Suprapubic skin (tissue), 3 donors: ENCODE results near the gene SLC29A2.

Experiments used
- EP300 ChIP-seq: sonication (generic); formaldehyde crosslinking; IDR thresholded peaks from one replicate; pipeline ENCODE4 v1.6.1; 2017; ENCODE audit warnings: antibody characterized with exemption
- POLR2A ChIP-seq, 2 donors: fragments of 450-650 bp; IDR thresholded peaks; one replicate each; pipeline ENCODE4 v1.6.1; 2017; ENCODE audit warnings: antibody characterized with exemption in 2 of 2, mild to moderate bottlenecking in 2 of 2, moderate library complexity in 2 of 2
- TF ChIP-seq, protein P1 (sequence below), 2 donors: fragments of 200-600 bp in 1 of 2; fragments of 450-650 bp in 1 of 2; sonication (generic) in 1 of 2; IDR thresholded peaks; one replicate each; pipeline ENCODE4 v1.5.1; 2016 to 2019; ENCODE audit warnings: antibody characterized with exemption in 2 of 2, mild to moderate bottlenecking in 1 of 2, moderate library complexity in 1 of 2

DNA sequence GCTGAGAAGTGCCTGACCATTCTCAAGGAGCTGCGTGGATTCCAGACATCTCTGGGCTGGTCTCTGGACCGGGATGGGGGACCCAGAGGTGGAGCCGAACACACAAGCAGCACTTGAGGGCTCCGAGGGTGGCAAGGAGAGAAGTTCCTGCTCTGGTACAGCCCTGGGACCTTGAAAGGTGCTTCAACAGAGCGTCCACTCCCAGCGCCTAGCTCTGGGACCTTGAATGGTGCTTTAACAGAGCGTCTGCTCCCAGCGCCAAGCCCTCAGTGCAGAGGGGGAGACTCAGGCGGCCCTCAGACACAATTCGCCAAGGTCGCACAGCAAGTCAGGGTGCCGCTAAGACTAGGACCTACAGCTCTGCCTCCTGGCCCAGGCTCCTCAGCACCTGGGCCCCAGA, 38.6 kb upstream of the SLC29A2 start:
- TF ChIP-seq, protein P1, sequence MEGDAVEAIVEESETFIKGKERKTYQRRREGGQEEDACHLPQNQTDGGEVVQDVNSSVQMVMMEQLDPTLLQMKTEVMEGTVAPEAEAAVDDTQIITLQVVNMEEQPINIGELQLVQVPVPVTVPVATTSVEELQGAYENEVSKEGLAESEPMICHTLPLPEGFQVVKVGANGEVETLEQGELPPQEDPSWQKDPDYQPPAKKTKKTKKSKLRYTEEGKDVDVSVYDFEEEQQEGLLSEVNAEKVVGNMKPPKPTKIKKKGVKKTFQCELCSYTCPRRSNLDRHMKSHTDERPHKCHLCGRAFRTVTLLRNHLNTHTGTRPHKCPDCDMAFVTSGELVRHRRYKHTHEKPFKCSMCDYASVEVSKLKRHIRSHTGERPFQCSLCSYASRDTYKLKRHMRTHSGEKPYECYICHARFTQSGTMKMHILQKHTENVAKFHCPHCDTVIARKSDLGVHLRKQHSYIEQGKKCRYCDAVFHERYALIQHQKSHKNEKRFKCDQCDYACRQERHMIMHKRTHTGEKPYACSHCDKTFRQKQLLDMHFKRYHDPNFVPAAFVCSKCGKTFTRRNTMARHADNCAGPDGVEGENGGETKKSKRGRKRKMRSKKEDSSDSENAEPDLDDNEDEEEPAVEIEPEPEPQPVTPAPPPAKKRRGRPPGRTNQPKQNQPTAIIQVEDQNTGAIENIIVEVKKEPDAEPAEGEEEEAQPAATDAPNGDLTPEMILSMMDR (IDR thresholded peaks at IDR 0.05): no peak
- no peak for TF ChIP-seq POLR2A (IDR thresholded peaks at IDR 0.05)
- TF ChIP-seq EP300: no peak
